Kidney epithelial cell (primary cell): ENCODE data around the gene CD6. TPM values are rescaled to one million over a fixed set of nuclear protein-coding genes. Genes with fewer than 3 reads are reported as not detected.

Source experiments
- DNase-seq: peaks from one replicate; pipeline ENCODE4 v3.0.0-alpha.2; 2010; ENCODE audit warnings: low read depth
- H3K27me3 ChIP-seq: 2 replicates; pipeline ENCODE4 v1.6.0; 2011; ENCODE audit warnings: low read length; ENCODE audit not compliant: control insufficient read depth, insufficient read depth
- H3K36me3 ChIP-seq: 2 replicates; pipeline ENCODE4 v1.5.1; 2011; ENCODE audit warnings: low read length; ENCODE audit not compliant: control insufficient read depth, insufficient read depth
- H3K4me3 ChIP-seq: 2 replicates; pipeline ENCODE4 v1.5.1; 2011; ENCODE audit warnings: low read depth, mild to moderate bottlenecking, control low read depth, low read length
- total RNA-seq: library from RNA; depleted of rRNA; stranded (reverse); fragments of >200 nt; gene quantifications from 2 replicates; pipeline ENCODE4 v1.2.3, GENCODE V29; 2015
- TF ChIP-seq, protein P1 (sequence below): IDR thresholded peaks from 2 replicates; pipeline ENCODE4 v1.5.1; 2011; ENCODE audit warnings: mild to moderate bottlenecking, moderate library complexity, low read length, control low read depth, inconsistent platforms; ENCODE audit not compliant: insufficient read depth, poor library complexity, severe bottlenecking

CD6 gene
- total RNA-seq, 1 donor from 2014 or later, result 0.29 TPM

DNA sequence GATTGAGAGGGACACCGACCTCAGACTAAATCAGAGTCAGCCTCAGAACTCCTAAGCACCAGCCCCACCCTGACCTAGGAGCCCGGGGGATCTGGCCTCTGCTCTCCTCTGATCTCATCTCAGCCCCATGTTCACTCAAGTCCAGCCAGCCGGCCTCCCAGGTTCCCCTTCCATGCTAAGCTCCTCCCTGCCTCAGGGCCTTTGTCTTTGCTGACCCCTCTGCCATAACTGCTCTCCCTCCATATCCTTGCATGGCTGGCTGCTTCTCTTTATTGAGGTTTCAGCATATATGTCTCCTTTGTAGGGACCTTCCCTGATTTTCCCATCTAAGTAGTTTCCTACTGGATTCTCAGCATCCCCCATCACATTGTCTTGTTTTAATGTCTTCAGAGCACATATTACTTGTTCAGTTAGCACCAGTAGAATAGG lies 18.7 kb upstream of the CD6 start:
- H3K36me3 ChIP-seq, result no peaks in the 10 kb centered on the region
- no peak overlapping the region for H3K4me3 ChIP-seq
- DNase-seq, result no peak
- TF ChIP-seq, protein P1, sequence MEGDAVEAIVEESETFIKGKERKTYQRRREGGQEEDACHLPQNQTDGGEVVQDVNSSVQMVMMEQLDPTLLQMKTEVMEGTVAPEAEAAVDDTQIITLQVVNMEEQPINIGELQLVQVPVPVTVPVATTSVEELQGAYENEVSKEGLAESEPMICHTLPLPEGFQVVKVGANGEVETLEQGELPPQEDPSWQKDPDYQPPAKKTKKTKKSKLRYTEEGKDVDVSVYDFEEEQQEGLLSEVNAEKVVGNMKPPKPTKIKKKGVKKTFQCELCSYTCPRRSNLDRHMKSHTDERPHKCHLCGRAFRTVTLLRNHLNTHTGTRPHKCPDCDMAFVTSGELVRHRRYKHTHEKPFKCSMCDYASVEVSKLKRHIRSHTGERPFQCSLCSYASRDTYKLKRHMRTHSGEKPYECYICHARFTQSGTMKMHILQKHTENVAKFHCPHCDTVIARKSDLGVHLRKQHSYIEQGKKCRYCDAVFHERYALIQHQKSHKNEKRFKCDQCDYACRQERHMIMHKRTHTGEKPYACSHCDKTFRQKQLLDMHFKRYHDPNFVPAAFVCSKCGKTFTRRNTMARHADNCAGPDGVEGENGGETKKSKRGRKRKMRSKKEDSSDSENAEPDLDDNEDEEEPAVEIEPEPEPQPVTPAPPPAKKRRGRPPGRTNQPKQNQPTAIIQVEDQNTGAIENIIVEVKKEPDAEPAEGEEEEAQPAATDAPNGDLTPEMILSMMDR, result no peak
- peaks cover 24% of the 10 kb centered on the region for H3K27me3 ChIP-seq

GRCh38 chr11:60953781-60954180 lies 17.7 kb upstream of the CD6 start:
- no peak for DNase-seq
- TF ChIP-seq, protein P1, result no peak
- Histone ChIP-seq H3K4me3 (no peak overlapping the region), H3K36me3 (no peaks in the 10 kb centered on the region), H3K27me3 (peaks cover 24% of the 10 kb centered on the region)

- no peak overlapping the region for H3K4me3 ChIP-seq
- TF ChIP-seq, protein P1, result no peak
- H3K27me3 ChIP-seq, result peaks cover 24% of the 10 kb centered on the region
- no peak for DNase-seq
- no peaks in the 10 kb centered on the region for H3K36me3 ChIP-seq
Measured at GRCh38 chr11:60954421-60954820, 17.1 kb upstream of the CD6 start.

- no peak for DNase-seq
- Histone ChIP-seq H3K4me3 (no peak overlapping the region), H3K27me3 (peaks cover 19% of the 10 kb centered on the region), H3K36me3 (no peaks in the 10 kb centered on the region)
- TF ChIP-seq, protein P1, result no peak
Measured at GRCh38 chr11:60955571-60955970, 15.9 kb upstream of the CD6 start.

- H3K36me3 ChIP-seq, result no peaks in the 10 kb centered on the region
- TF ChIP-seq, protein P1, result no peak
- H3K4me3 ChIP-seq, result no peak overlapping the region
- no peak for DNase-seq
- H3K27me3 ChIP-seq, result peaks cover 3% of the 10 kb centered on the region
Measured at GRCh38 chr11:60957188-60957587, 14.3 kb upstream of the CD6 start.

DNA sequence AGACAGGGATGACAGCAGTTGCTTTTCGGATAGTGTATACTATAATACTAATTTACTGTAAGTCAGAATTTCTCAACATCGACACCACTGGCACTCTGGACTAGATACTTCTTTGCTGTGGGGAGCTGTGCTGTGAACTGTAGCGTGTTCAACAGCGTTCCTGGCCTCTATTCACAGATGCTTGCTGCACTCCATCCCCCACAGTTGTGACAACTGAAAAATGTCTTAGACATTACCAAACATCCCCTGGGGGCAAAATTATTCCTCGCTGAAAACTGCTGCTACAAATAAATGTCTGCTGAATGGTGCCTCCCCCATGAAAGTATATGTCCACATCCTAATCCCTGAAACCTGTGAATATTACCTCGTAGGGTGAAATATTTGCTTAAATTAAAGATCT lies 12.0 kb upstream of the CD6 start:
- TF ChIP-seq, protein P1, result no peak
- H3K4me3 ChIP-seq, result no peak overlapping the region
- no peaks in the 10 kb centered on the region for H3K36me3 ChIP-seq
- no peak for DNase-seq
- H3K27me3 ChIP-seq, result no peaks in the 10 kb centered on the region
